Caco-2 (cell line): ENCODE results near the gene CWF19L1. TPM values are rescaled to one million over a fixed set of nuclear protein-coding genes. Genes with fewer than 3 reads are reported as not detected.
A peak's percentile ranks its signal among the peaks of the same experiment; 100 is the strongest.

Experiments
- BruUV-seq: library from RNA; stranded (reverse); fragments of 400-500 nt; replicated peaks from 2 replicates; lab custom pipeline; 2021; lab: Mats Ljungman, UMichigan
- CTCF ChIA-PET: fragments of 300-600 bp; sonication (Branson Sonifier 250); formaldehyde crosslinking; loops from one replicate; lab custom pipeline; 2022; ENCODE audit warnings: antibody characterized with exemption; lab: Charles Lee
- POLR2A ChIA-PET: fragments of 300-600 bp; sonication (Branson Sonifier 250); formaldehyde crosslinking; loops from one replicate; lab custom pipeline; 2022; ENCODE audit warnings: antibody characterized with exemption; lab: Charles Lee
- DNase-seq, 2 experiments: peaks; one replicate each; pipeline versions ENCODE4 v3.0.0 to v3.0.0-alpha.2; 2020 to 2022
- H3K27me3 ChIP-seq: replicated peaks from 2 replicates; pipeline ENCODE4 v1.6.0; 2011; ENCODE audit warnings: low read length; ENCODE audit not compliant: control insufficient read depth, insufficient read depth
- H3K36me3 ChIP-seq: 2 replicates; pipeline ENCODE4 v1.5.1; 2011; ENCODE audit warnings: low read length; ENCODE audit not compliant: control insufficient read depth, insufficient read depth
- H3K4me1 ChIP-seq: fragments of 250-450 bp; sonication (Bioruptor Pico); 2 replicates; pipeline ENCODE4 v1.5.1; 2020; ENCODE audit warnings: mild to moderate bottlenecking
- H3K4me3 ChIP-seq: 2 replicates; pipeline ENCODE4 v1.5.1; 2011; ENCODE audit warnings: low read depth, mild to moderate bottlenecking, control low read depth, low read length
- H3K9me3 ChIP-seq: fragments of 250-450 bp; sonication (Bioruptor Pico); 2 replicates; pipeline ENCODE4 v1.5.1; 2020; ENCODE audit warnings: mild to moderate bottlenecking, moderate library complexity
- H3K27ac Mint-ChIP-seq: one replicate; pipeline ENCODE4 v1.8.0; 2022; ENCODE audit warnings: mixed read lengths; ENCODE audit not compliant: unreplicated experiment
- H3K27me3 Mint-ChIP-seq: one replicate; pipeline ENCODE4 v1.8.0; 2022; ENCODE audit warnings: mixed read lengths; ENCODE audit not compliant: insufficient read depth, unreplicated experiment
- H3K36me3 Mint-ChIP-seq: one replicate; pipeline ENCODE4 v1.8.0; 2022; ENCODE audit warnings: mild to moderate bottlenecking, mixed read lengths; ENCODE audit not compliant: insufficient read depth, unreplicated experiment
- H3K4me1 Mint-ChIP-seq: one replicate; pipeline ENCODE4 v1.8.0; 2022; ENCODE audit warnings: low read depth, mixed read lengths; ENCODE audit not compliant: unreplicated experiment
- H3K4me3 Mint-ChIP-seq: one replicate; pipeline ENCODE4 v1.8.0; 2022; ENCODE audit warnings: mild to moderate bottlenecking, moderate library complexity, mixed read lengths; ENCODE audit not compliant: unreplicated experiment
- H3K9me3 Mint-ChIP-seq: one replicate; pipeline ENCODE4 v1.8.0; 2022; ENCODE audit warnings: mixed read lengths; ENCODE audit not compliant: unreplicated experiment
- CTCF ChIP-seq, 2 experiments: fragments of 200-600 bp in 1 of 2; IDR thresholded peaks; 1 replicate in 1 of 2; 2 replicates in 1 of 2; pipeline versions ENCODE4 v1.5.1 to v1.8.0; 2011 to 2022; ENCODE audit warnings: antibody characterized with exemption in 1 of 2, control low read depth in 1 of 2, inconsistent platforms in 1 of 2, low read depth in 1 of 2, low read length in 1 of 2, mild to moderate bottlenecking in 1 of 2, moderate library complexity in 1 of 2; ENCODE audit not compliant: insufficient read depth in 1 of 2, severe bottlenecking in 1 of 2, unreplicated experiment in 1 of 2
- intact Hi-C: fragments of 100-400 bp; cut with micrococcal nuclease; formaldehyde crosslinking; loops from one replicate; pipeline ENCODE4 v1.10.0; 2022; ENCODE audit not compliant: unreplicated experiment
- total RNA-seq: library from RNA; stranded (reverse); gene quantifications from 2 replicates; pipeline ENCODE4 v1.2.3, GENCODE V29; 2022

CWF19L1 gene
- total RNA-seq, 1 experiment from 2014 or later = 41.1 TPM

- H3K9me3 Mint-ChIP-seq = no peaks in the 10 kb centered on the region
- CTCF ChIA-PET = interaction anchor here (0.6 kb wide), 1 partner anchor 145 kb away, joined by 3 read pairs; no protein-coding TSS in a partner anchor
- peak within 1 kb of the TSS; percentile 83 for H3K27ac Mint-ChIP-seq
- H3K36me3 Mint-ChIP-seq = peaks cover 49% of the 10 kb centered on the region
- H3K27me3 ChIP-seq = no peaks in the 10 kb centered on the region
- TF ChIP-seq CTCF (IDR thresholded peaks at IDR 0.05; ENCODE audit: insufficient read depth in 1 of 2, low read depth in 1 of 2, low read length in 1 of 2, severe bottlenecking in 1 of 2, unreplicated experiment in 1 of 2) = no peak
- H3K27me3 Mint-ChIP-seq = no peaks in the 10 kb centered on the region
- H3K36me3 ChIP-seq = no peaks in the 10 kb centered on the region
- intact Hi-C loops = loop anchor here (5.0 kb wide), 1 partner anchor 338 kb away; no protein-coding TSS in a partner anchor
- peak; percentile 90 to 97 for DNase-seq
- H3K4me1 ChIP-seq = peaks cover 24% of the 10 kb centered on the region
- H3K4me3 ChIP-seq = peak within 1 kb of the TSS; percentile 71
- POLR2A ChIA-PET = no interaction called here
- BruUV-seq = no TSS peak
- H3K9me3 ChIP-seq = no peaks in the 10 kb centered on the region
- peaks cover 35% of the 10 kb centered on the region for H3K4me1 Mint-ChIP-seq
- H3K4me3 Mint-ChIP-seq = peak within 1 kb of the TSS; percentile 76
Observed at GRCh38 chr10:100185364-100186252, 81.8 kb downstream of the CWF19L1 start, which contains the start of gene ERLIN1. Gene ERLIN1 (minus strand): TSS chr10:100186029. CDS start chr10:100185626, 403 bp downstream.

DNA sequence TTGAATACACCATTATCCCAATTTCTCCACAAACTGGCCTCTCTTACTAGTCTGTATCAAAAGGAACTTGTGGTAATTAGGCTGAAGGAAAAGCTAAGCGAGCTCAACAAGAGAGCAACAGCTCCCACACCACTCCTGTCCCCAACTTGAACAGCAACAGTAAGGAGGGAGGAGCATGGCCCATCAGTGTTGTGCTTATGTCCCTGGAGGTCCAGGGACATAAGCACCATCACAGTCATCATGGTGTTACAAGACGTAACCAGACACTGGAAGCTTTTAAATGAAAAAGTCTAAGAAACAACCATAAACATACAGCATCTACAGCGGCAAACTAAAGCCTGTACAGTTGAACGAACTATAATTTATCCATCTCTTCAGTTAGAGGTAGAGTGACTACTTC lies 82.6 kb downstream of the CWF19L1 start:
- BruUV-seq = no TSS peak
- CTCF ChIA-PET = no interaction called here
- POLR2A ChIA-PET = no interaction called here

More for the DNA sequence above, 82.6 kb downstream of the CWF19L1 start:
- Mint-ChIP-seq H3K27me3 (no peaks in the 10 kb centered on the region), H3K27ac (peak overlapping the region; percentile 83), H3K4me1 (peaks cover 42% of the 10 kb centered on the region), H3K9me3 (no peaks in the 10 kb centered on the region), H3K36me3 (peaks cover 44% of the 10 kb centered on the region), H3K4me3 (peak overlapping the region; percentile 76)
- H3K4me1 ChIP-seq = peaks cover 24% of the 10 kb centered on the region
- DNase-seq = peak in 1 of 2 experiments; percentile 13
- no peaks in the 10 kb centered on the region for H3K9me3 ChIP-seq
- no peak for TF ChIP-seq CTCF (IDR thresholded peaks at IDR 0.05; ENCODE audit: insufficient read depth in 1 of 2, low read depth in 1 of 2, low read length in 1 of 2, severe bottlenecking in 1 of 2, unreplicated experiment in 1 of 2)
- H3K27me3 ChIP-seq = no peaks in the 10 kb centered on the region
- H3K4me3 ChIP-seq = peak overlapping the region; percentile 71
- no peaks in the 10 kb centered on the region for H3K36me3 ChIP-seq
- intact Hi-C loops = loop anchor here (5.0 kb wide), 1 partner anchor 338 kb away; no protein-coding TSS in a partner anchor
